ENCODE results near the gene ANKRD13C.

DNA sequence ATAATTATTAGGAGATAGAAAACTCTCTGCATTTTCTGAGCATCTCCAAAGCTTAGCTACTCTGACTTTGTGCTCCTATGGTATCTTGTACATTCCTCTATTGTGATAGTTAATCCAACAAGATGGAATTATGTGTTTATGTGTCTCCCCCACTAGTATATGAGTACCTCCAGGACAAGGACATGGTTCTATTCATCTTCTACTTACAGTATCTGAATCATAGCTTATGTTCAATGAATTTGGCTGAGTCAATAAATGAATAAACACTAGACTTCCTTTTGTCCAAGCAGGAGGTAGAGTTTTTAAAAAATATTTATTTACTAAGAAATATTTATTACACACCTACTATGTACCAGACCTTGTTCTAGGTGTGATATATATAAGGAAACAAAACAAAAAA lies 38.1 kb upstream of the ANKRD13C start:
- TF ChIP-seq CTCF (IDR thresholded peaks at IDR 0.05) (no peak), POLR2A (IDR thresholded peaks at IDR 0.05) (no peak)
